ENCODE measurements around the gene USP22. TPM values are rescaled to one million over a fixed set of nuclear protein-coding genes. Genes with fewer than 3 reads are reported as not detected.

USP22 gene
- total RNA-seq, 1 experiment from 2014 or later, result 210 TPM

DNA sequence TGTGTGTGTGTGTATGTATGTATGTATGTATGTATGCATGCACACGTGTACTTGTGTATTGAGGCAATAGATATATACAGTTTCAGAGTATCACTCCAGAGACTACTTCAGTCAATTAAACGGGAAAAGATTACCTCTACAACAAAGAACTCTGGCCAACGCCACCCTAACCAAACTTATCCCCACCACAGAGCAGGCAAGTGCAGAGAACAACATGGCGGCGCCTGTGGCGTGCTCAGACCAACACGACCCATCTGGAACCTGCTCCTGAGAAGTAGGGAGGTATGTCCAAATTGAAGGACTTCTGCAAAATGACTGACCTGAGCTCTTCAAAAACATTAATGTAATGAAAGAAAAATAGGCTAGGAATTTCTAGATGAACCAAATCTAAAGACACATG is 12.4 kb downstream of the USP22 start:
- Histone ChIP-seq H3K9me3 (ENCODE audit: control insufficient read depth in 1 of 2, insufficient read depth in 1 of 2, low read depth in 1 of 2, low read length in 2 of 2) (no peaks in the 10 kb centered on the region), H3K4me2 (ENCODE audit: low read length) (no peak overlapping the region), H3K27ac (ENCODE audit: low read depth, low read length) (no peak overlapping the region), H3K27me3 (ENCODE audit: insufficient read depth, low read length) (no peaks in the 10 kb centered on the region), H2AFZ (ENCODE audit: low read depth, low read length, poor library complexity, severe bottlenecking) (no peak overlapping the region), H4K20me1 (ENCODE audit: insufficient read depth) (peaks cover 59% of the 10 kb centered on the region; the same call in 1 of the 2 replicates), H3K79me2 (ENCODE audit: insufficient read depth, low read length) (peaks cover 100% of the 10 kb centered on the region), H3K36me3 (ENCODE audit: control insufficient read depth in 1 of 2, insufficient read depth in 2 of 2, low read length in 2 of 2) (peaks cover 21 to 36% of the 10 kb centered on the region in 2 experiments; a peak in 3 of 4 replicates), H3K4me1 (ENCODE audit: control insufficient read depth in 1 of 2, insufficient read depth in 2 of 2, low read length in 2 of 2) (no peaks in the 10 kb centered on the region), H3K9ac (ENCODE audit: low read length) (no peak overlapping the region), H3K9me2 (ENCODE audit: insufficient read depth) (no peaks in the 10 kb centered on the region), H3K4me3 (replicated peaks in 1 of 2; ENCODE audit: low read depth in 1 of 2, low read length in 2 of 2) (no peak overlapping the region)
- ATAC-seq, result no peak
- ChIA-PET RAD21 (ENCODE audit: low non-redundant PET in 1 of 2, low total read pairs in 2 of 2, uncharacterized antibody in 2 of 2, unreplicated experiment in 2 of 2) (no interaction called here), POLR2A (no interaction called here), CTCF (no interaction called here)
- TF ChIP-seq, protein P1, sequence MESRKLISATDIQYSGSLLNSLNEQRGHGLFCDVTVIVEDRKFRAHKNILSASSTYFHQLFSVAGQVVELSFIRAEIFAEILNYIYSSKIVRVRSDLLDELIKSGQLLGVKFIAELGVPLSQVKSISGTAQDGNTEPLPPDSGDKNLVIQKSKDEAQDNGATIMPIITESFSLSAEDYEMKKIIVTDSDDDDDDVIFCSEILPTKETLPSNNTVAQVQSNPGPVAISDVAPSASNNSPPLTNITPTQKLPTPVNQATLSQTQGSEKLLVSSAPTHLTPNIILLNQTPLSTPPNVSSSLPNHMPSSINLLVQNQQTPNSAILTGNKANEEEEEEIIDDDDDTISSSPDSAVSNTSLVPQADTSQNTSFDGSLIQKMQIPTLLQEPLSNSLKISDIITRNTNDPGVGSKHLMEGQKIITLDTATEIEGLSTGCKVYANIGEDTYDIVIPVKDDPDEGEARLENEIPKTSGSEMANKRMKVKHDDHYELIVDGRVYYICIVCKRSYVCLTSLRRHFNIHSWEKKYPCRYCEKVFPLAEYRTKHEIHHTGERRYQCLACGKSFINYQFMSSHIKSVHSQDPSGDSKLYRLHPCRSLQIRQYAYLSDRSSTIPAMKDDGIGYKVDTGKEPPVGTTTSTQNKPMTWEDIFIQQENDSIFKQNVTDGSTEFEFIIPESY (IDR thresholded peaks at IDR 0.05; ENCODE audit: extremely low read depth, insufficient replicate concordance, low read length), result no peak
- TF ChIP-seq EZH2 (IDR thresholded peaks at IDR 0.05), result no peak
- TF ChIP-seq, protein P2, sequence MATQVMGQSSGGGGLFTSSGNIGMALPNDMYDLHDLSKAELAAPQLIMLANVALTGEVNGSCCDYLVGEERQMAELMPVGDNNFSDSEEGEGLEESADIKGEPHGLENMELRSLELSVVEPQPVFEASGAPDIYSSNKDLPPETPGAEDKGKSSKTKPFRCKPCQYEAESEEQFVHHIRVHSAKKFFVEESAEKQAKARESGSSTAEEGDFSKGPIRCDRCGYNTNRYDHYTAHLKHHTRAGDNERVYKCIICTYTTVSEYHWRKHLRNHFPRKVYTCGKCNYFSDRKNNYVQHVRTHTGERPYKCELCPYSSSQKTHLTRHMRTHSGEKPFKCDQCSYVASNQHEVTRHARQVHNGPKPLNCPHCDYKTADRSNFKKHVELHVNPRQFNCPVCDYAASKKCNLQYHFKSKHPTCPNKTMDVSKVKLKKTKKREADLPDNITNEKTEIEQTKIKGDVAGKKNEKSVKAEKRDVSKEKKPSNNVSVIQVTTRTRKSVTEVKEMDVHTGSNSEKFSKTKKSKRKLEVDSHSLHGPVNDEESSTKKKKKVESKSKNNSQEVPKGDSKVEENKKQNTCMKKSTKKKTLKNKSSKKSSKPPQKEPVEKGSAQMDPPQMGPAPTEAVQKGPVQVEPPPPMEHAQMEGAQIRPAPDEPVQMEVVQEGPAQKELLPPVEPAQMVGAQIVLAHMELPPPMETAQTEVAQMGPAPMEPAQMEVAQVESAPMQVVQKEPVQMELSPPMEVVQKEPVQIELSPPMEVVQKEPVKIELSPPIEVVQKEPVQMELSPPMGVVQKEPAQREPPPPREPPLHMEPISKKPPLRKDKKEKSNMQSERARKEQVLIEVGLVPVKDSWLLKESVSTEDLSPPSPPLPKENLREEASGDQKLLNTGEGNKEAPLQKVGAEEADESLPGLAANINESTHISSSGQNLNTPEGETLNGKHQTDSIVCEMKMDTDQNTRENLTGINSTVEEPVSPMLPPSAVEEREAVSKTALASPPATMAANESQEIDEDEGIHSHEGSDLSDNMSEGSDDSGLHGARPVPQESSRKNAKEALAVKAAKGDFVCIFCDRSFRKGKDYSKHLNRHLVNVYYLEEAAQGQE (IDR thresholded peaks at IDR 0.05; ENCODE audit: low read depth), result no peak
- TF ChIP-seq EZH2phosphoT487 (IDR thresholded peaks at IDR 0.05; ENCODE audit: borderline replicate concordance), result no peak
- TF ChIP-seq, protein P3, sequence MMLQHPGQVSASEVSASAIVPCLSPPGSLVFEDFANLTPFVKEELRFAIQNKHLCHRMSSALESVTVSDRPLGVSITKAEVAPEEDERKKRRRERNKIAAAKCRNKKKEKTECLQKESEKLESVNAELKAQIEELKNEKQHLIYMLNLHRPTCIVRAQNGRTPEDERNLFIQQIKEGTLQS (IDR thresholded peaks at IDR 0.05), result no peak
- TF ChIP-seq ELF1 (IDR thresholded peaks at IDR 0.05; ENCODE audit: borderline replicate concordance, low read depth), result no peak
- TF ChIP-seq, protein P4, sequence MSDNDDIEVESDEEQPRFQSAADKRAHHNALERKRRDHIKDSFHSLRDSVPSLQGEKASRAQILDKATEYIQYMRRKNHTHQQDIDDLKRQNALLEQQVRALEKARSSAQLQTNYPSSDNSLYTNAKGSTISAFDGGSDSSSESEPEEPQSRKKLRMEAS (IDR thresholded peaks at IDR 0.05), result no peak
- TF ChIP-seq ZNF274 (IDR thresholded peaks at IDR 0.05; ENCODE audit: low read depth, low read length), result no peak
- TF ChIP-seq SIN3A (IDR thresholded peaks at IDR 0.05; ENCODE audit: low read depth), result no peak
- no peak for TF ChIP-seq SP1 (IDR thresholded peaks at IDR 0.05; ENCODE audit: low read depth)
- TF ChIP-seq CBX3 (IDR thresholded peaks at IDR 0.05; ENCODE audit: low read depth), result no peak
- no peak for TF ChIP-seq RAD21 (IDR thresholded peaks at IDR 0.05; ENCODE audit: low read depth)
- no peak for DNase-seq (ENCODE audit: low read depth, low spot score)
- intact Hi-C loops (cut with micrococcal nuclease), result no loop called here
- BruUV-seq (replicated peaks), result no TSS peak
